K562 treated with DMSO at 1 percent for 24 hours (cell line): Measurements from ENCODE around the gene FOXF2. TPM values are rescaled to one million over a fixed set of nuclear protein-coding genes. Genes with fewer than 3 reads are reported as not detected.

ENCODE experiments used
- total RNA-seq: library from RNA; unstranded; fragments of 300-600 nt; gene quantifications from 2 replicates; pipeline ENCODE4 v1.2.3, GENCODE V29; 2022; ENCODE audit warnings: low read depth; ENCODE audit not compliant: insufficient read depth

Gene FOXF2
- total RNA-seq: not detected in 2 replicates

DNA sequence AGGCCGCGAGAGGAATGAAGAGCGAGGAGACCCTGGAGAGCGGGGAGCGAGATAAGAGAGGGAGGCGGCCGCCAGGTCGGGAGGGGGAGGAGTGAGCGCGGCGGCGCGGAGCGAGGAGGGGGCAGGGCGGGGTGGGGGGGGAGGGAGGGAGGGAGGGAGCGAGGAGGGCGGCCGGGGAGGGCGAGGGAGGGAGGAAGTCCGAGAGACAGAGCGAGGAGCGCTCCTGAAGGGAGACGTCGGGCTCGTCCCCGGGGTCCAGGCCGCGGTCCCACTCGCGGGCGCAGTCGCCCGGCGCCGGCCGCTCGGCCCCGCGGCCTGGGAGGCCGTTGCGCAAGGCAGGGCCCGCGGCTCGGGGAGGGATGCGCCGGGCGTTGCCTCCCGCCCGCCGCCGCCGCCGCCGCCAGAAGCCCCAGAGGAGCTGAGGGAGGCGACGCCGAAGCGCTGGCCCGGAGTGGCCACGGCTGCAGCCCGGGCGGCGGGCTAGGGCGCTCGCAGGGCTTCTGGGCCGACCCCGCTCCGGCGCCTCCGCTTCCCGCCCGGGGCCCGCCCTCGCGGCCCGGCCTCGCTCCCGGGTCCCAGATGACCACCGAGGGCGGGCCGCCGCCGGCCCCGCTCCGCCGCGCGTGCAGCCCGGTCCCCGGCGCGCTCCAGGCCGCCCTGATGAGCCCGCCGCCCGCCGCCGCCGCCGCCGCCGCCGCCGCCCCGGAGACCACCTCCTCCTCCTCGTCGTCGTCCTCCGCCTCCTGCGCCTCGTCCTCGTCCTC, at the start of gene FOXF2:
TSS of gene FOXF2 (plus strand) at position 208 of the 764 bp plus-strand sequence. CDS start at position 580, 372 bp downstream.

Other genes starting within 250 kb of the FOXF2 start
- not detected in 2 replicates for gene FOXQ1, start 77.5 kb upstream of the FOXF2 start, total RNA-seq
- gene FOXC1, start 220.3 kb downstream of the FOXF2 start, total RNA-seq: not detected in 2 replicates